IMR-90 (cell line): ENCODE measurements around the gene SLC16A5. TPM values are rescaled to one million over a fixed set of nuclear protein-coding genes. Genes with fewer than 3 reads are reported as not detected.

Source experiments
- ATAC-seq: fragments of 200-7000 bp; cut with Tn5 transposase; 2 replicates; pipeline ENCODE4 v1.9.1; 2020; ENCODE audit warnings: low read depth, mild to moderate bottlenecking, moderate library complexity
- BruUV-seq: library from RNA; stranded (reverse); fragments of 400-500 nt; replicated peaks from 2 replicates; lab custom pipeline; 2021; lab: Mats Ljungman, UMichigan
- CTCF ChIA-PET: fragments of 300-600 bp; formaldehyde crosslinking; extraction: SDS; loops from one replicate; lab custom pipeline; 2021; ENCODE audit warnings: antibody characterized with exemption; lab: Yijun Ruan, JAX
- POLR2A ChIA-PET: fragments of 300-600 bp; sonication (Branson Sonifier 250); formaldehyde crosslinking; loops from one replicate; lab custom pipeline; 2022; ENCODE audit warnings: antibody characterized with exemption; ENCODE audit not compliant: unreplicated experiment; lab: Charles Lee
- DNase-seq: peaks from one replicate; pipeline ENCODE4 v3.0.0; 2013
- H2AFZ ChIP-seq: replicated peaks from 2 replicates; pipeline ENCODE3; 2013; ENCODE audit warnings: low read length, mild to moderate bottlenecking; ENCODE audit not compliant: poor library complexity
- H2AK5ac ChIP-seq: 2 replicates; pipeline ENCODE4 v1.6.1; 2013; ENCODE audit warnings: low read depth, low read length, inconsistent platforms
- H2AK9ac ChIP-seq: replicated peaks from 2 replicates; pipeline ENCODE3; 2013; ENCODE audit warnings: mild to moderate bottlenecking, low read depth, low read length, moderate library complexity; ENCODE audit not compliant: poor library complexity
- H2BK120ac ChIP-seq: 2 replicates; pipeline ENCODE4 v1.6.1; 2013; ENCODE audit warnings: low read depth, low read length, inconsistent platforms
- H2BK15ac ChIP-seq: 3 replicates; pipeline ENCODE4 v1.6.1; 2013; ENCODE audit warnings: low read depth, low read length, inconsistent platforms
- H2BK20ac ChIP-seq: 2 replicates; pipeline ENCODE4 v1.6.1; 2013; ENCODE audit warnings: low read depth, mild to moderate bottlenecking, inconsistent platforms, low read length, moderate library complexity
- H2BK5ac ChIP-seq: 2 replicates; pipeline ENCODE4 v1.6.1; 2013; ENCODE audit warnings: mild to moderate bottlenecking, low read depth, low read length, inconsistent platforms; ENCODE audit not compliant: poor library complexity, severe bottlenecking
- H3K14ac ChIP-seq: replicated peaks from 2 replicates; pipeline ENCODE4 v1.6.1; 2013; ENCODE audit warnings: low read depth, low read length, inconsistent platforms
- H3K18ac ChIP-seq: 2 replicates; pipeline ENCODE4 v1.6.1; 2013; ENCODE audit warnings: low read depth, low read length, control low read depth
- H3K23ac ChIP-seq: 2 replicates; pipeline ENCODE4 v1.6.1; 2013; ENCODE audit warnings: low read depth, low read length, inconsistent platforms
- H3K27ac ChIP-seq: 2 replicates; pipeline ENCODE4 v1.5.1; 2013; ENCODE audit warnings: mild to moderate bottlenecking, control low read depth, low read length; ENCODE audit not compliant: insufficient read depth
- H3K27me3 ChIP-seq: 2 replicates; pipeline ENCODE4 v1.6.1; 2013; ENCODE audit warnings: low read length; ENCODE audit not compliant: control insufficient read depth, insufficient read depth
- H3K36me3 ChIP-seq: 2 replicates; pipeline ENCODE4 v1.6.1; 2013; ENCODE audit warnings: low read length, mixed read lengths; ENCODE audit not compliant: control insufficient read depth, insufficient read depth
- H3K4ac ChIP-seq: 2 replicates; pipeline ENCODE4 v1.6.1; 2013; ENCODE audit warnings: low read depth, low read length, inconsistent platforms
- H3K4me1 ChIP-seq: 2 replicates; pipeline ENCODE4 v1.6.1; 2013; ENCODE audit warnings: low read length, mixed read lengths; ENCODE audit not compliant: control insufficient read depth, insufficient read depth
- H3K4me2 ChIP-seq: 2 replicates; pipeline ENCODE4 v1.6.1; 2013; ENCODE audit warnings: low read depth, mild to moderate bottlenecking, control low read depth, low read length, moderate library complexity
- H3K4me3 ChIP-seq: 2 replicates; pipeline ENCODE4 v1.5.1; 2013; ENCODE audit warnings: low read depth, mild to moderate bottlenecking, control low read depth, low read length, moderate library complexity; ENCODE audit not compliant: insufficient read depth
- H3K56ac ChIP-seq: 2 replicates; pipeline ENCODE4 v1.6.1; 2013; ENCODE audit warnings: low read length, inconsistent platforms; ENCODE audit not compliant: insufficient read depth; ENCODE audit errors: extremely low read depth
- H3K79me1 ChIP-seq, 2 experiments: 2 replicates each; pipeline ENCODE4 v1.6.1; 2013; ENCODE audit warnings: low read length in 2 of 2, inconsistent platforms in 1 of 2, low read depth in 1 of 2
- H3K9ac ChIP-seq: 2 replicates; pipeline ENCODE4 v1.6.1; 2013; ENCODE audit warnings: low read depth, low read length, control low read depth
- H3K9me1 ChIP-seq: 2 replicates; pipeline ENCODE4 v1.6.1; 2013; ENCODE audit warnings: low read length, inconsistent platforms; ENCODE audit not compliant: insufficient read depth
- H3K9me3 ChIP-seq: 2 replicates; pipeline ENCODE4 v1.6.1; 2013; ENCODE audit warnings: low read length; ENCODE audit not compliant: control insufficient read depth, insufficient read depth
- H4K20me1 ChIP-seq: 2 replicates; pipeline ENCODE4 v1.6.1; 2013; ENCODE audit warnings: low read length, inconsistent platforms; ENCODE audit not compliant: insufficient read depth
- H4K5ac ChIP-seq: 2 replicates; pipeline ENCODE4 v1.6.1; 2013; ENCODE audit warnings: mild to moderate bottlenecking, low read depth, low read length, control low read depth
- H4K8ac ChIP-seq, 2 experiments: 2 replicates each; pipeline ENCODE4 v1.6.1; 2013; ENCODE audit warnings: low read depth in 2 of 2, low read length in 2 of 2, control low read depth in 1 of 2, inconsistent platforms in 1 of 2
- H4K91ac ChIP-seq: 2 replicates; pipeline ENCODE4 v1.6.1; 2013; ENCODE audit warnings: low read depth, low read length, inconsistent platforms; ENCODE audit not compliant: insufficient read depth
- CEBPB ChIP-seq: IDR thresholded peaks from 2 replicates; pipeline ENCODE4 v1.6.1; 2012; ENCODE audit warnings: low read depth, low read length, improper control_type of control experiment
- FOS ChIP-seq: fragments of 150-350 bp; IDR thresholded peaks from 2 replicates; pipeline ENCODE4 v1.6.1; 2016; ENCODE audit warnings: low read depth, low read length
- MAFK ChIP-seq: IDR thresholded peaks from 2 replicates; pipeline ENCODE4 v1.6.1; 2012; ENCODE audit warnings: low read depth, low read length, improper control_type of control experiment
- MAZ ChIP-seq: IDR thresholded peaks from 2 replicates; pipeline ENCODE4 v1.6.1; 2012; ENCODE audit warnings: low read depth, mild to moderate bottlenecking, low read length, improper control_type of control experiment, moderate library complexity, borderline replicate concordance
- MXI1 ChIP-seq: IDR thresholded peaks from 2 replicates; pipeline ENCODE4 v1.6.1; 2012; ENCODE audit warnings: low read depth, mild to moderate bottlenecking, low read length, moderate library complexity, borderline replicate concordance
- NFE2L2 ChIP-seq: fragments of 150-350 bp; IDR thresholded peaks from 2 replicates; pipeline ENCODE4 v1.6.1; 2016; ENCODE audit warnings: low read depth, mild to moderate bottlenecking, low read length
- POLR2A ChIP-seq: IDR thresholded peaks from 2 replicates; pipeline ENCODE4 v1.6.1; 2012; ENCODE audit warnings: mild to moderate bottlenecking, low read depth, low read length
- RAD21 ChIP-seq: IDR thresholded peaks from 2 replicates; pipeline ENCODE4 v1.6.1; 2012; ENCODE audit warnings: low read length, improper control_type of control experiment
- RCOR1 ChIP-seq: IDR thresholded peaks from 2 replicates; pipeline ENCODE4 v1.6.1; 2012; ENCODE audit warnings: mild to moderate bottlenecking, low read length, improper control_type of control experiment; ENCODE audit not compliant: insufficient replicate concordance
- RFX5 ChIP-seq: IDR thresholded peaks from 2 replicates; pipeline ENCODE4 v1.8.0; 2012; ENCODE audit warnings: low read depth, mild to moderate bottlenecking, low read length, moderate library complexity
- SMC3 ChIP-seq: fragments of 150-350 bp; IDR thresholded peaks from 2 replicates; pipeline ENCODE4 v1.6.1; 2016; ENCODE audit warnings: low read depth, mild to moderate bottlenecking, antibody characterized with exemption, low read length, moderate library complexity
- USF2 ChIP-seq: fragments of 150-350 bp; IDR thresholded peaks from 2 replicates; pipeline ENCODE4 v1.6.1; 2017; ENCODE audit warnings: mild to moderate bottlenecking, antibody characterized with exemption, low read length, low read depth
- WGBS, 2 experiments: methylation state at CpG; one replicate each; pipeline versions ENCODE4 v1.1.5 to v1.1.7; 2013; ENCODE audit warnings: missing lambda C conversion rate in 2 of 2; ENCODE audit not compliant: insufficient read length in 1 of 2; ENCODE audit errors: extremely low coverage in 2 of 2; 5-methylcytosine and 5-hydroxymethylcytosine counted together
- dilution Hi-C: fragments of 300-500 bp; cut with HindIII; formaldehyde crosslinking; loops from one replicate; pipeline ENCODE4 v1.14.3; 2018; ENCODE audit warnings: low sequenced_read_pairs; ENCODE audit not compliant: unreplicated experiment
- in situ Hi-C: fragments of 300-500 bp; cut with MboI; formaldehyde crosslinking; loops from 3 replicates; pipeline ENCODE4 v1.14.3; 2019; ENCODE audit warnings: low sequenced_read_pairs, inconsistent platforms, mixed read lengths
- intact Hi-C: fragments of 100-400 bp; cut with micrococcal nuclease; formaldehyde crosslinking; loops from 2 replicates; pipeline ENCODE4 v1.10.0; 2022
- polyA plus RNA-seq, 3 experiments: library from polyadenylated mRNA; depleted of rRNA; stranded (reverse); fragments of >200 nt; gene quantifications; 2 replicates each; pipeline ENCODE4 v1.2.3, GENCODE V29; 2012; ENCODE audit warnings: low replicate concordance in 1 of 3
- total RNA-seq: library from RNA; depleted of rRNA; stranded (reverse); fragments of >200 nt; gene quantifications from 2 replicates; pipeline ENCODE4 v1.2.3, GENCODE V29; 2012

The SLC16A5 gene
- total and polyA plus RNA-seq, 2 of the 4 experiments (the other 2 are of a cell fraction), result 1.8 to 7.1 TPM

GRCh38 chr17:75081611-75082540 lies 5.9 kb upstream of the SLC16A5 start:
- no peak overlapping the region for H3K4me3 ChIP-seq
- no peak overlapping the region for H3K56ac ChIP-seq
- in situ Hi-C loops (no loop called here), dilution Hi-C loops (no loop called here), intact Hi-C loops (no loop called here)
- no peak overlapping the region for H3K4me2 ChIP-seq
- peaks cover 24% of the 10 kb centered on the region for H3K4me1 ChIP-seq
- DNase-seq, result no peak
- no peak overlapping the region for H3K9ac ChIP-seq
- no peak overlapping the region for H3K18ac ChIP-seq
- no peak overlapping the region for H4K5ac ChIP-seq
- H3K23ac ChIP-seq, result no peak overlapping the region
- no TSS peak for BruUV-seq
- peaks cover 21% of the 10 kb centered on the region for H3K9me1 ChIP-seq
- H2AK9ac ChIP-seq, result peak overlapping the region; percentile 68
- peak overlapping the region; percentile 6; the same call in 1 of the 2 replicates for H2BK120ac ChIP-seq
- TF ChIP-seq MAFK (no peak), SMC3 (no peak), CEBPB (no peak), MAZ (no peak), RCOR1 (no peak), POLR2A (no peak), NFE2L2 (no peak), MXI1 (no peak), RFX5 (no peak), FOS (no peak), USF2 (no peak), RAD21 (no peak)
- no peaks in the 10 kb centered on the region for H3K36me3 ChIP-seq
- no peak overlapping the region for H3K27ac ChIP-seq
- peak overlapping the region; percentile 5; the same call in 1 of the 2 replicates for H2BK20ac ChIP-seq
- H3K14ac ChIP-seq, result no peak overlapping the region
- H3K4ac ChIP-seq, result peak overlapping the region; percentile 33; the same call in 1 of the 2 replicates
- no peaks in the 10 kb centered on the region for H4K20me1 ChIP-seq
- 68% methylated on average over 8 of the region's 13 CpGs; no CpG with 5 or more reads in 1 of the 2 experiments for WGBS, 2 experiments
- peak overlapping the region; percentile 43; the same call in 1 of the 2 replicates for H2AK5ac ChIP-seq
- H2AFZ ChIP-seq, result peak overlapping the region; percentile 69
- ATAC-seq, result no peak
- no peaks in the 10 kb centered on the region for H3K27me3 ChIP-seq
- no peak overlapping the region for H4K91ac ChIP-seq
- H2BK5ac ChIP-seq, result no peak overlapping the region
- CTCF ChIA-PET, result interaction anchor here (0.7 kb wide), 1 partner anchor 11 kb away, joined by 6 read pairs; no protein-coding TSS in a partner anchor
- POLR2A ChIA-PET, result no interaction called here
- no peak overlapping the region; the same call in 2 of the 3 replicates for H2BK15ac ChIP-seq
- H3K9me3 ChIP-seq, result no peaks in the 10 kb centered on the region
- no peaks in the 10 kb centered on the region; a peak in 1 of 4 replicates for H3K79me1 ChIP-seq
- H4K8ac ChIP-seq, result no peak overlapping the region
